ENCODE results near the gene MACIR.
A peak's percentile ranks its signal among the peaks of the same experiment; 100 is the strongest.

The MACIR gene

GRCh38 chr5:103308774-103309173 lies 50.2 kb downstream of the MACIR start:
- no peak for TF ChIP-seq CTCF (IDR thresholded peaks at IDR 0.05; ENCODE audit: control insufficient read depth, extremely low read depth, insufficient read depth)
- DNase-seq (ENCODE audit: low read depth), result no peak
- no peak overlapping the region for H3K4me3 ChIP-seq (ENCODE audit: low read depth, low read length)

- DNase-seq (ENCODE audit: low read depth), result no peak
- H3K4me3 ChIP-seq (ENCODE audit: low read depth, low read length), result no peak overlapping the region
- TF ChIP-seq CTCF (IDR thresholded peaks at IDR 0.05; ENCODE audit: control insufficient read depth, extremely low read depth, insufficient read depth), result no peak
Observed at GRCh38 chr5:103313056-103313455, 54.5 kb downstream of the MACIR start.

GRCh38 chr5:103315455-103315854 lies 56.9 kb downstream of the MACIR start:
- no peak for DNase-seq (ENCODE audit: low read depth)
- no peak overlapping the region for H3K4me3 ChIP-seq (ENCODE audit: low read depth, low read length)
- TF ChIP-seq CTCF (IDR thresholded peaks at IDR 0.05; ENCODE audit: control insufficient read depth, extremely low read depth, insufficient read depth), result no peak

GRCh38 chr5:103327451-103327850 lies 68.9 kb downstream of the MACIR start:
- TF ChIP-seq CTCF (IDR thresholded peaks at IDR 0.05; ENCODE audit: control insufficient read depth, extremely low read depth, insufficient read depth), result no peak
- no peak for DNase-seq (ENCODE audit: low read depth)
- no peak overlapping the region for H3K4me3 ChIP-seq (ENCODE audit: low read depth, low read length)

GRCh38 chr5:103327893-103328292 lies 69.3 kb downstream of the MACIR start:
- no peak for TF ChIP-seq CTCF (IDR thresholded peaks at IDR 0.05; ENCODE audit: control insufficient read depth, extremely low read depth, insufficient read depth)
- DNase-seq (ENCODE audit: low read depth), result peak; percentile 89
- H3K4me3 ChIP-seq (ENCODE audit: low read depth, low read length), result peak overlapping the region; percentile 24
